GM12878 (cell line): ENCODE results near the gene CXXC5. TPM values are rescaled to one million over a fixed set of nuclear protein-coding genes. Genes with fewer than 3 reads are reported as not detected.

ENCODE experiments used
- CBX3 ChIP-seq: fragments of 200-600 bp; sonication (generic); IDR thresholded peaks from 2 replicates; pipeline ENCODE4 v1.6.1; 2016; ENCODE audit warnings: low read depth, borderline replicate concordance
- CHD1 ChIP-seq: IDR thresholded peaks from 2 replicates; pipeline ENCODE4 v1.6.1; 2012; ENCODE audit warnings: low read depth, low read length, improper control_type of control experiment
- FOS ChIP-seq: IDR thresholded peaks from 3 replicates; pipeline ENCODE4 v1.6.1; 2011; ENCODE audit warnings: borderline replicate concordance; ENCODE audit not compliant: insufficient read length; ENCODE audit errors: extremely low read depth
- GATAD2B ChIP-seq: fragments of 450-650 bp; conservative IDR thresholded peaks from 2 replicates; pipeline ENCODE4 v1.6.1; 2017; ENCODE audit warnings: low read depth, mild to moderate bottlenecking, moderate library complexity
- MXI1 ChIP-seq: fragments of 150-350 bp; IDR thresholded peaks from 2 replicates; pipeline ENCODE4 v1.6.1; 2011; ENCODE audit warnings: low read depth, mild to moderate bottlenecking, inconsistent platforms, low read length, improper control_type of control experiment
- NFYB ChIP-seq: IDR thresholded peaks from 2 replicates; pipeline ENCODE4 v1.6.1; 2011; ENCODE audit warnings: low read depth, mild to moderate bottlenecking, low read length, improper control_type of control experiment, moderate library complexity; ENCODE audit not compliant: insufficient read depth
- NR2C2 ChIP-seq: IDR thresholded peaks from 2 replicates; pipeline ENCODE4 v1.6.1; 2011; ENCODE audit warnings: borderline replicate concordance, low read depth; ENCODE audit not compliant: control insufficient read depth, insufficient read length
- RAD51 ChIP-seq: fragments of 450-650 bp; IDR thresholded peaks from 2 replicates; pipeline ENCODE4 v1.6.1; 2016; ENCODE audit warnings: moderate library complexity, mild to moderate bottlenecking, inconsistent platforms
- SMAD1 ChIP-seq: fragments of 450-650 bp; IDR thresholded peaks from 2 replicates; pipeline ENCODE4 v1.6.1; 2018; ENCODE audit warnings: mild to moderate bottlenecking, low read depth; ENCODE audit not compliant: partially characterized antibody
- SMARCA5 ChIP-seq: fragments of 450-650 bp; IDR thresholded peaks from 2 replicates; pipeline ENCODE4 v1.6.1; 2017; ENCODE audit warnings: mild to moderate bottlenecking
- SREBF2 ChIP-seq: IDR thresholded peaks from 2 replicates; pipeline ENCODE4 v1.6.1; 2012; ENCODE audit warnings: mild to moderate bottlenecking, low read length
- ZBED1 ChIP-seq: IDR thresholded peaks from 2 replicates; pipeline ENCODE4 v1.6.1; 2016; ENCODE audit warnings: borderline replicate concordance
- polyA plus RNA-seq, 11 experiments: library from polyadenylated mRNA; depleted of rRNA in 4 of 11; unstranded in 6 of 11; stranded (reverse) in 5 of 11; fragments of >200 nt; fragmentation: Nextera tagmentation in 4 of 11; fragmentation: Illumina TruSeq in 1 of 11; extraction: Ambion mirVana in 4 of 11; extraction: Trizol in 1 of 11; gene quantifications; 1 replicate in 1 of 11; 2 replicates in 10 of 11; pipeline versions ENCODE4 v1.2.1 to v1.2.3, GENCODE V29; 2011 to 2016; ENCODE audit warnings: inconsistent platforms in 2 of 11, missing spikeins in 2 of 11, low read depth in 1 of 11
- total RNA-seq, 4 experiments: library from RNA; depleted of rRNA in 3 of 4; stranded (reverse); fragments of >200 nt in 3 of 4; fragmentation: Illumina TruSeq in 1 of 4; extraction: Trizol in 1 of 4; gene quantifications; 2 replicates each; pipeline versions ENCODE4 v1.2.1 to v1.2.3, GENCODE V29; 2013 to 2021
- TF ChIP-seq, protein P1 (sequence below): IDR thresholded peaks from 2 replicates; pipeline ENCODE4 v1.6.1; 2012; ENCODE audit warnings: low read depth, low read length, improper control_type of control experiment
- TF ChIP-seq, protein P2 (sequence below): IDR thresholded peaks from 2 replicates; pipeline ENCODE4 v1.6.1; 2011; ENCODE audit warnings: low read depth, low read length, improper control_type of control experiment, borderline replicate concordance
- TF ChIP-seq, protein P3 (sequence below): fragments of 450-650 bp; IDR thresholded peaks from 2 replicates; pipeline ENCODE4 v1.6.1; 2017; ENCODE audit warnings: mild to moderate bottlenecking
- TF ChIP-seq, protein P4 (sequence below): fragments of 450-650 bp; IDR thresholded peaks from 2 replicates; pipeline ENCODE4 v1.6.1; 2017; ENCODE audit warnings: borderline replicate concordance
- TF ChIP-seq, protein P5 (sequence below): fragments of 450-650 bp; IDR thresholded peaks from 2 replicates; pipeline ENCODE4 v1.6.1; 2014; ENCODE audit warnings: mild to moderate bottlenecking

Gene CXXC5
- total and polyA plus RNA-seq, 10 of the 15 experiments (the other 5 are each of a cell fraction or from before 2014, with no cell fraction given): 1.8 to 90.8 (median 40.7) TPM

DNA sequence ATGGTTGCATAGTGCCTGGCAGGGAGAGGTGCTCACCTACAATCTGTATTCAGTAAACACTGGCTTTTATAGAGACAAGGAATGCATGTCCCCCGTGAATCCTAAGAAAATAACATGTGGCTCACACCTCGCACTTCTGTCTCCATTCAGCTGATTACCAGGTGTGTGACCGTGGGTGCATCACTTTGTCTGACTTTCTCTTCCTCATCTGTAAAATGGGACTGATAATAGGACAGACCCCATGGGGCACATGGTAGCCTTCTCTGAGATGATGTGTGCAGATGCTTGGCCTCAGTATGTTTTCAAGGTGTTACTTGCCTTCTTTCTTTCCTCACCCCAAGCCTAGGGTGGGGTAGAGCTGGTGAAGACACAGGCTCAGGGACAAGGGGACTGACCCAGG, 6.3 kb downstream of the CXXC5 start (continued):
- TF ChIP-seq, protein P1, sequence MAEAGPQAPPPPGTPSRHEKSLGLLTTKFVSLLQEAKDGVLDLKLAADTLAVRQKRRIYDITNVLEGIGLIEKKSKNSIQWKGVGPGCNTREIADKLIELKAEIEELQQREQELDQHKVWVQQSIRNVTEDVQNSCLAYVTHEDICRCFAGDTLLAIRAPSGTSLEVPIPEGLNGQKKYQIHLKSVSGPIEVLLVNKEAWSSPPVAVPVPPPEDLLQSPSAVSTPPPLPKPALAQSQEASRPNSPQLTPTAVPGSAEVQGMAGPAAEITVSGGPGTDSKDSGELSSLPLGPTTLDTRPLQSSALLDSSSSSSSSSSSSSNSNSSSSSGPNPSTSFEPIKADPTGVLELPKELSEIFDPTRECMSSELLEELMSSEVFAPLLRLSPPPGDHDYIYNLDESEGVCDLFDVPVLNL: no peak
- TF ChIP-seq MXI1 (0 out of 2 replicates have a peak, but pooled peaks have one; percentile 45), SMAD1 (no peak), SREBF2 (no peak), FOS (no peak), NR2C2 (no peak), RAD51 (0 out of 2 replicates have a peak, but pooled peaks have one; percentile 30), NFYB (no peak), GATAD2B (no peak), CHD1 (no peak), CBX3 (no peak), ZBED1 (no peak), SMARCA5 (no peak)
- TF ChIP-seq, protein P2, sequence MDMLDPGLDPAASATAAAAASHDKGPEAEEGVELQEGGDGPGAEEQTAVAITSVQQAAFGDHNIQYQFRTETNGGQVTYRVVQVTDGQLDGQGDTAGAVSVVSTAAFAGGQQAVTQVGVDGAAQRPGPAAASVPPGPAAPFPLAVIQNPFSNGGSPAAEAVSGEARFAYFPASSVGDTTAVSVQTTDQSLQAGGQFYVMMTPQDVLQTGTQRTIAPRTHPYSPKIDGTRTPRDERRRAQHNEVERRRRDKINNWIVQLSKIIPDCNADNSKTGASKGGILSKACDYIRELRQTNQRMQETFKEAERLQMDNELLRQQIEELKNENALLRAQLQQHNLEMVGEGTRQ: no peak; the same call in 1 of the 2 replicates
- TF ChIP-seq, protein P3, sequence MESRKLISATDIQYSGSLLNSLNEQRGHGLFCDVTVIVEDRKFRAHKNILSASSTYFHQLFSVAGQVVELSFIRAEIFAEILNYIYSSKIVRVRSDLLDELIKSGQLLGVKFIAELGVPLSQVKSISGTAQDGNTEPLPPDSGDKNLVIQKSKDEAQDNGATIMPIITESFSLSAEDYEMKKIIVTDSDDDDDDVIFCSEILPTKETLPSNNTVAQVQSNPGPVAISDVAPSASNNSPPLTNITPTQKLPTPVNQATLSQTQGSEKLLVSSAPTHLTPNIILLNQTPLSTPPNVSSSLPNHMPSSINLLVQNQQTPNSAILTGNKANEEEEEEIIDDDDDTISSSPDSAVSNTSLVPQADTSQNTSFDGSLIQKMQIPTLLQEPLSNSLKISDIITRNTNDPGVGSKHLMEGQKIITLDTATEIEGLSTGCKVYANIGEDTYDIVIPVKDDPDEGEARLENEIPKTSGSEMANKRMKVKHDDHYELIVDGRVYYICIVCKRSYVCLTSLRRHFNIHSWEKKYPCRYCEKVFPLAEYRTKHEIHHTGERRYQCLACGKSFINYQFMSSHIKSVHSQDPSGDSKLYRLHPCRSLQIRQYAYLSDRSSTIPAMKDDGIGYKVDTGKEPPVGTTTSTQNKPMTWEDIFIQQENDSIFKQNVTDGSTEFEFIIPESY: no peak
- TF ChIP-seq, protein P4, sequence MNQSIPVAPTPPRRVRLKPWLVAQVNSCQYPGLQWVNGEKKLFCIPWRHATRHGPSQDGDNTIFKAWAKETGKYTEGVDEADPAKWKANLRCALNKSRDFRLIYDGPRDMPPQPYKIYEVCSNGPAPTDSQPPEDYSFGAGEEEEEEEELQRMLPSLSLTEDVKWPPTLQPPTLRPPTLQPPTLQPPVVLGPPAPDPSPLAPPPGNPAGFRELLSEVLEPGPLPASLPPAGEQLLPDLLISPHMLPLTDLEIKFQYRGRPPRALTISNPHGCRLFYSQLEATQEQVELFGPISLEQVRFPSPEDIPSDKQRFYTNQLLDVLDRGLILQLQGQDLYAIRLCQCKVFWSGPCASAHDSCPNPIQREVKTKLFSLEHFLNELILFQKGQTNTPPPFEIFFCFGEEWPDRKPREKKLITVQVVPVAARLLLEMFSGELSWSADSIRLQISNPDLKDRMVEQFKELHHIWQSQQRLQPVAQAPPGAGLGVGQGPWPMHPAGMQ: no peak
- TF ChIP-seq, protein P5, sequence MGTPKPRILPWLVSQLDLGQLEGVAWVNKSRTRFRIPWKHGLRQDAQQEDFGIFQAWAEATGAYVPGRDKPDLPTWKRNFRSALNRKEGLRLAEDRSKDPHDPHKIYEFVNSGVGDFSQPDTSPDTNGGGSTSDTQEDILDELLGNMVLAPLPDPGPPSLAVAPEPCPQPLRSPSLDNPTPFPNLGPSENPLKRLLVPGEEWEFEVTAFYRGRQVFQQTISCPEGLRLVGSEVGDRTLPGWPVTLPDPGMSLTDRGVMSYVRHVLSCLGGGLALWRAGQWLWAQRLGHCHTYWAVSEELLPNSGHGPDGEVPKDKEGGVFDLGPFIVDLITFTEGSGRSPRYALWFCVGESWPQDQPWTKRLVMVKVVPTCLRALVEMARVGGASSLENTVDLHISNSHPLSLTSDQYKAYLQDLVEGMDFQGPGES: no peak
- TF ChIP-seq, all 136 proteins: peak for 7
